ENCODE measurements around the gene CDKN2A.
"Not testable (repeated sequence)": the region's sequence is repeated elsewhere in the genome, so short reads cannot be mapped to it uniquely, and the experiment has no call there.

The CDKN2A gene

GRCh38 chr9:21976334-21976875, 17.8 kb downstream of the CDKN2A start:
- DNase-seq, result no peak

- DNase-seq, result peak; percentile 77
Measured at GRCh38 chr9:21974722-21975409, 19.3 kb downstream of the CDKN2A start.

- no peak for DNase-seq
Measured at GRCh38 chr9:21974343-21974721, 19.9 kb downstream of the CDKN2A start.

- no peak for DNase-seq
Measured at GRCh38 chr9:21972361-21972760, 21.8 kb downstream of the CDKN2A start.

GRCh38 chr9:21970800-21971640, 23.2 kb downstream of the CDKN2A start:
- DNase-seq, result no peak

- no peak for DNase-seq
Measured at GRCh38 chr9:21969951-21970799, 24.0 kb downstream of the CDKN2A start.

- DNase-seq, result no peak
Measured at GRCh38 chr9:21969011-21969940, 24.9 kb downstream of the CDKN2A start.

GRCh38 chr9:21968331-21969010, 25.7 kb downstream of the CDKN2A start:
- no peak for DNase-seq

- no peak for DNase-seq
Measured at GRCh38 chr9:21967702-21968101, 26.5 kb downstream of the CDKN2A start.

GRCh38 chr9:21967169-21967568, 27.0 kb downstream of the CDKN2A start:
- no peak for DNase-seq

GRCh38 chr9:21966140-21966851, 27.9 kb downstream of the CDKN2A start:
- DNase-seq, result no peak

- peak; percentile 79 for DNase-seq
Measured at GRCh38 chr9:21965401-21965951, 28.7 kb downstream of the CDKN2A start.

- peak; percentile 88 for DNase-seq
Measured at GRCh38 chr9:21964925-21965385, 29.2 kb downstream of the CDKN2A start.

- DNase-seq, result no peak
Measured at GRCh38 chr9:21961569-21961968, 32.6 kb downstream of the CDKN2A start.

- not testable (repeated sequence) for DNase-seq
Measured at GRCh38 chr9:21959268-21959667, 34.9 kb downstream of the CDKN2A start.

- no peak for DNase-seq
Measured at GRCh38 chr9:21958833-21959232, 35.4 kb downstream of the CDKN2A start.

- DNase-seq, result no peak
Measured at GRCh38 chr9:21945606-21946005, 48.6 kb downstream of the CDKN2A start.

- DNase-seq, result no peak
Measured at GRCh38 chr9:21943464-21943863, 50.7 kb downstream of the CDKN2A start.

GRCh38 chr9:21941337-21941995, 52.7 kb downstream of the CDKN2A start:
- no peak for DNase-seq

- no peak for DNase-seq
Measured at GRCh38 chr9:21936161-21936560, 58.0 kb downstream of the CDKN2A start.

Measured in activated effector memory CD4-positive, alpha-beta T cell treated with anti-CD3 and anti-CD28 coated beads, Interleukin-2, amount 50 U/mL, for 16 hours (primary cell).